Keratinocyte (primary cell): ENCODE results near the gene PPP2CA. TPM values are rescaled to one million over a fixed set of nuclear protein-coding genes. Genes with fewer than 3 reads are reported as not detected.

Source experiments
- DNase-seq: peaks from one replicate; pipeline ENCODE4 v3.0.0-alpha.2; 2011; ENCODE audit warnings: low read depth, missing footprints, low spot score
- FAIRE-seq: peaks from 2 replicates; lab custom pipeline; 2011; peaks lifted over from hg19 to GRCh38; lab: Jason Lieb, UNC
- H2AFZ ChIP-seq: 2 replicates; pipeline ENCODE4 v1.6.0; 2012; ENCODE audit warnings: low read length, control low read depth, inconsistent platforms; ENCODE audit not compliant: control insufficient read depth
- H3K27ac ChIP-seq: 2 replicates; pipeline ENCODE4 v1.5.1; 2011; ENCODE audit warnings: low read length; ENCODE audit not compliant: control insufficient read depth, insufficient read depth
- H3K27me3 ChIP-seq: 3 replicates; pipeline ENCODE4 v1.6.0; 2011; ENCODE audit warnings: low read length; ENCODE audit not compliant: control insufficient read depth, insufficient read depth; ENCODE audit errors: extremely low read depth
- H3K36me3 ChIP-seq, 2 experiments: 2 replicates in 1 of 2; 3 replicates in 1 of 2; pipeline ENCODE4 v1.5.1; 2011; ENCODE audit warnings: low read length in 2 of 2, mild to moderate bottlenecking in 1 of 2; ENCODE audit not compliant: control insufficient read depth in 2 of 2, insufficient read depth in 2 of 2; ENCODE audit errors: extremely low read depth in 1 of 2
- H3K4me1 ChIP-seq: 3 replicates; pipeline ENCODE4 v1.5.1; 2011; ENCODE audit warnings: low read length; ENCODE audit not compliant: control insufficient read depth, insufficient read depth; ENCODE audit errors: extremely low read depth
- H3K4me2 ChIP-seq: 3 replicates; pipeline ENCODE4 v1.6.0; 2011; ENCODE audit warnings: low read depth, low read length; ENCODE audit not compliant: control insufficient read depth, insufficient read depth; ENCODE audit errors: extremely low read depth
- H3K4me3 ChIP-seq, 3 experiments: fragments of 200-600 bp in 1 of 3; sonication (generic) in 1 of 3; 2 replicates in 2 of 3; 3 replicates in 1 of 3; pipeline ENCODE4 v1.5.1; 2011 to 2016; ENCODE audit warnings: low read length in 3 of 3, mild to moderate bottlenecking in 3 of 3, control low read depth in 2 of 3, inconsistent platforms in 1 of 3, low read depth in 1 of 3, mixed read lengths in 1 of 3, mixed run types in 1 of 3, moderate library complexity in 1 of 3; ENCODE audit not compliant: control insufficient read depth in 2 of 3, insufficient read depth in 2 of 3; ENCODE audit errors: extremely low read depth in 1 of 3
- H3K79me2 ChIP-seq: 2 replicates; pipeline ENCODE4 v1.6.0; 2012; ENCODE audit warnings: low read length; ENCODE audit not compliant: control insufficient read depth, insufficient read depth
- H3K9ac ChIP-seq: 3 replicates; pipeline ENCODE4 v1.6.0; 2011; ENCODE audit warnings: low read length; ENCODE audit not compliant: control insufficient read depth, insufficient read depth; ENCODE audit errors: extremely low read depth
- H3K9me1 ChIP-seq: 3 replicates; pipeline ENCODE4 v1.6.0; 2011; ENCODE audit warnings: low read length; ENCODE audit not compliant: control insufficient read depth, insufficient read depth; ENCODE audit errors: extremely low read depth
- H3K9me3 ChIP-seq: 2 replicates; pipeline ENCODE4 v1.5.1; 2012; ENCODE audit warnings: low read depth, low read length; ENCODE audit not compliant: control insufficient read depth
- H4K20me1 ChIP-seq: 3 replicates; pipeline ENCODE4 v1.6.0; 2011; ENCODE audit warnings: low read length; ENCODE audit not compliant: control insufficient read depth, insufficient read depth; ENCODE audit errors: extremely low read depth
- EZH2 ChIP-seq: IDR thresholded peaks from one replicate; pipeline ENCODE4 v1.6.1; 2012; ENCODE audit warnings: inconsistent platforms, mild to moderate bottlenecking, low read length, moderate library complexity
- dilution Hi-C: fragments of 300-500 bp; cut with MboI; formaldehyde crosslinking; loops from one replicate; pipeline ENCODE4 v1.7.0; 2020; ENCODE audit warnings: low sequenced_read_pairs; ENCODE audit not compliant: extremely low pct_ligation_motif_present
- polyA plus RNA-seq, 5 experiments: library from polyadenylated mRNA; depleted of rRNA in 3 of 5; stranded (reverse) in 3 of 5; stranded (forward) in 1 of 5; unstranded in 1 of 5; fragments of >200 nt; gene quantifications; 1 replicate in 1 of 5; 2 replicates in 3 of 5; 3 replicates in 1 of 5; pipeline versions ENCODE4 v1.2.1 to v1.2.3, GENCODE V29; 2011 to 2012; ENCODE audit warnings: missing spikeins in 2 of 5, low read depth in 1 of 5, low replicate concordance in 1 of 5
- TF ChIP-seq, protein P1 (sequence below), 3 experiments: IDR thresholded peaks in 1 of 3; conservative IDR thresholded peaks in 1 of 3; optimal IDR thresholded peaks in 1 of 3; 2 replicates in 2 of 3; 3 replicates in 1 of 3; pipeline versions ENCODE3 to v1.5.1; 2011; ENCODE audit warnings: low read length in 3 of 3, mild to moderate bottlenecking in 3 of 3, moderate library complexity in 2 of 3, control low read depth in 1 of 3, inconsistent platforms in 1 of 3; ENCODE audit not compliant: insufficient read depth in 2 of 3; ENCODE audit errors: extremely low read depth in 1 of 3

Gene PPP2CA
- polyA plus RNA-seq, 1 donor (not counting 4 experiments of a cell fraction or from before 2014, with no cell fraction given), result 255 TPM

DNA sequence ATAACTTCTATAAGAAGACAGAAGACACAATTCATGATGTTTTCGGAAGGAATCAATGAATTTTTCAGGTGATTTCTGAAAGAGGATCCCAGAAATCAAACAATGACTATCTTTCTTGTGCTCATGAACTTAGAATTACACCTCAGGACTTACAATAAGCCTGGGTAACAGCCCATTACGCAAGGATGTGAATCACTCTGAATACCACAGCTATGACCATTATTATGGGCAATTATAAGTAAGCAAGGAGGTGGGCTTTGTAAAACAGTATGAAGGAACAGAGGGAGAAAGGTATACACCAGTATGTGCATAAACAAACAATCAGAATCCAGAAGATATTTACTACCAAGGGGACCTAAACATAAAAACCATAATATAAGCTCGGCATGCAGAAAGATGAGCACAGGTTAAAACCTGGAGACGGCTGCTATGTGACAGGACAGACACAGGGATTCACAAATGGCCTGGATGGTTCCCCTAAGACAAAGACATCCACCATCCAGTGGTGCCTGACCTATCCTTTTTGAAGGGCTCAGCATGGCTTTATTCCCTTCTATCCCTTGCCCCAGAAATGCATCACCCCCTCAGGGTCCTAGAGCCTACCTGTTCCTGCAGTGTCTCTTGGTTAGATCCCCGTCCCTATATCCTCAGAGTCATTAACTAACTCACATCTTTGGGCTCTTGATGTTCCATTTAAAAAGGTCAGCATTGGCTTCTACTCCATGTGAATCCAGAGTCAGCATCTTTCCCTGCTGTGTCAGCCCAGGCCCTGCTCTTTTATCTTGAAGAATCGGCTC, 21.8 kb upstream of the PPP2CA start:
- H3K9ac ChIP-seq, result no peak overlapping the region
- H3K4me3 ChIP-seq, result no peak overlapping the region
- H3K9me3 ChIP-seq, result no peaks in the 10 kb centered on the region
- TF ChIP-seq EZH2, result no peak
- TF ChIP-seq, protein P1, sequence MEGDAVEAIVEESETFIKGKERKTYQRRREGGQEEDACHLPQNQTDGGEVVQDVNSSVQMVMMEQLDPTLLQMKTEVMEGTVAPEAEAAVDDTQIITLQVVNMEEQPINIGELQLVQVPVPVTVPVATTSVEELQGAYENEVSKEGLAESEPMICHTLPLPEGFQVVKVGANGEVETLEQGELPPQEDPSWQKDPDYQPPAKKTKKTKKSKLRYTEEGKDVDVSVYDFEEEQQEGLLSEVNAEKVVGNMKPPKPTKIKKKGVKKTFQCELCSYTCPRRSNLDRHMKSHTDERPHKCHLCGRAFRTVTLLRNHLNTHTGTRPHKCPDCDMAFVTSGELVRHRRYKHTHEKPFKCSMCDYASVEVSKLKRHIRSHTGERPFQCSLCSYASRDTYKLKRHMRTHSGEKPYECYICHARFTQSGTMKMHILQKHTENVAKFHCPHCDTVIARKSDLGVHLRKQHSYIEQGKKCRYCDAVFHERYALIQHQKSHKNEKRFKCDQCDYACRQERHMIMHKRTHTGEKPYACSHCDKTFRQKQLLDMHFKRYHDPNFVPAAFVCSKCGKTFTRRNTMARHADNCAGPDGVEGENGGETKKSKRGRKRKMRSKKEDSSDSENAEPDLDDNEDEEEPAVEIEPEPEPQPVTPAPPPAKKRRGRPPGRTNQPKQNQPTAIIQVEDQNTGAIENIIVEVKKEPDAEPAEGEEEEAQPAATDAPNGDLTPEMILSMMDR (optimal IDR thresholded peaks at IDR 0.05 in 1 of 3, IDR thresholded peaks at IDR 0.05 in 1 of 3, conservative IDR thresholded peaks at IDR 0.05 in 1 of 3; ENCODE audit: extremely low read depth in 1 of 3, insufficient read depth in 2 of 3, low read length in 3 of 3), result no peak
- H4K20me1 ChIP-seq, result no peaks in the 10 kb centered on the region
- peak overlapping the region; percentile 45 for H3K4me2 ChIP-seq
- H3K36me3 ChIP-seq, result no peaks in the 10 kb centered on the region
- H3K27ac ChIP-seq, result peak overlapping the region; percentile 78
- peak; percentile 71 for FAIRE-seq
- H3K4me1 ChIP-seq, result peaks cover 39% of the 10 kb centered on the region
- no peak overlapping the region for H2AFZ ChIP-seq
- H3K79me2 ChIP-seq, result no peaks in the 10 kb centered on the region
- H3K9me1 ChIP-seq, result no peaks in the 10 kb centered on the region
- dilution Hi-C loops, result no loop called here
- H3K27me3 ChIP-seq, result no peaks in the 10 kb centered on the region
- no peak for DNase-seq

DNA sequence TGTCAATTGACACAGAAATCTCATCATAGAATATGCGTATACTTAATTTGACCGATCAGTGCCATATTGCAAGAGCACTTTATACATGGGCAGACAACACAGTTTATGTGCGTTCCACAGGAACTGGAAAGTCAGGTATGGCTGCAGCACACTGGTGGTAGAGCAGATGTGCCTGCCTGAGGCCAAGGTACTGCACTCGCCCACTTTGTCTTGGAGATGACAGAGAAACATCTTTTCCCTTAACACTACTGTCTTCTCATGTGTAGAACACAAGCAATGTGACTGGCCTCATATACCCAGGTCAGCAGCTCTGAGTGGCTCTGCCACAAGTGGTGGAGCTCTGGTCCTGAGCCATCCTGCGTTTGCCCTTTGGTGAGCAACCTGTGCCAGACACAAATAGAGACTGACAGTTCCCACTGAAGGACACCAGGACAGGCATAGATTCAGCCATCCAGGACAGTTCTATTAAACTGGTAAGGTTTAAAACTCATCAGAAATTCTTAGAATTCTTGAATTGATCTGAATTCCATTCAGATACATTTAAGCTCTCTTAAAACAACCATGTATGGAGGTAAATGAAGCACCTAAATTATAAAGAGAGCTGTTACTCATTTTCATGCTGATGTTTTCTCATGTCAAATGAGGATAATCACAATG, 21.0 kb upstream of the PPP2CA start:
- no peaks in the 10 kb centered on the region for H3K9me1 ChIP-seq
- H3K4me1 ChIP-seq, result peaks cover 37% of the 10 kb centered on the region
- no peaks in the 10 kb centered on the region for H4K20me1 ChIP-seq
- no peaks in the 10 kb centered on the region for H3K9me3 ChIP-seq
- peak overlapping the region; percentile 45 for H3K4me2 ChIP-seq
- dilution Hi-C loops, result no loop called here
- H3K79me2 ChIP-seq, result no peaks in the 10 kb centered on the region
- peak; percentile 61 for FAIRE-seq
- H3K4me3 ChIP-seq, result peak overlapping the region in 1 of 3 experiments; percentile 7
- H3K27ac ChIP-seq, result peak overlapping the region; percentile 78
- no peak for TF ChIP-seq EZH2
- TF ChIP-seq, protein P1 (optimal IDR thresholded peaks at IDR 0.05 in 1 of 3, IDR thresholded peaks at IDR 0.05 in 1 of 3, conservative IDR thresholded peaks at IDR 0.05 in 1 of 3; ENCODE audit: extremely low read depth in 1 of 3, insufficient read depth in 2 of 3, low read length in 3 of 3), result no peak
- peak overlapping the region; percentile 39 for H3K9ac ChIP-seq
- no peaks in the 10 kb centered on the region for H3K27me3 ChIP-seq
- peak overlapping the region; percentile 1 for H2AFZ ChIP-seq
- DNase-seq, result no peak
- no peaks in the 10 kb centered on the region for H3K36me3 ChIP-seq
